H1 (cell line): ENCODE data around the gene LOXL1. TPM values are rescaled to one million over a fixed set of nuclear protein-coding genes. Genes with fewer than 3 reads are reported as not detected.

ENCODE experiments used
- EZH2 ChIP-seq: fragments of 200-600 bp; sonication (generic); IDR thresholded peaks from 2 replicates; pipeline ENCODE4 v1.7.1; 2012; ENCODE audit warnings: low read depth, mild to moderate bottlenecking, moderate library complexity, low read length, inconsistent platforms; ENCODE audit not compliant: severe bottlenecking
- JUN ChIP-seq: IDR thresholded peaks from 2 replicates; pipeline ENCODE4 v1.6.1; 2011; ENCODE audit warnings: low read depth, mild to moderate bottlenecking, improper control_type of control experiment, low read length
- polyA plus RNA-seq, 7 experiments: library from polyadenylated mRNA; depleted of rRNA in 3 of 7; stranded (reverse) in 5 of 7; unstranded in 2 of 7; fragments of >200 nt in 5 of 7; fragments of 200-250 nt in 2 of 7; gene quantifications; 1 replicate in 5 of 7; 2 replicates in 1 of 7; 4 replicates in 1 of 7; pipeline versions ENCODE4 v1.2.1 to v1.2.3, GENCODE V29; 2011 to 2013; ENCODE audit warnings: missing spikeins in 2 of 7, mixed read lengths in 2 of 7
- total RNA-seq: library from RNA; stranded (reverse); fragmentation: NEBNext Ultra II Directional; extraction: Animal tissue kit (Norgen Biotek cat#: 25700); gene quantifications from 2 replicates; pipeline ENCODE4 v1.2.1, GENCODE V29; 2021

LOXL1 gene
- total and polyA plus RNA-seq, 2 of the 8 experiments (the other 6 are each of a cell fraction or from before 2014, with no cell fraction given): 8.1 to 14.4 TPM

DNA sequence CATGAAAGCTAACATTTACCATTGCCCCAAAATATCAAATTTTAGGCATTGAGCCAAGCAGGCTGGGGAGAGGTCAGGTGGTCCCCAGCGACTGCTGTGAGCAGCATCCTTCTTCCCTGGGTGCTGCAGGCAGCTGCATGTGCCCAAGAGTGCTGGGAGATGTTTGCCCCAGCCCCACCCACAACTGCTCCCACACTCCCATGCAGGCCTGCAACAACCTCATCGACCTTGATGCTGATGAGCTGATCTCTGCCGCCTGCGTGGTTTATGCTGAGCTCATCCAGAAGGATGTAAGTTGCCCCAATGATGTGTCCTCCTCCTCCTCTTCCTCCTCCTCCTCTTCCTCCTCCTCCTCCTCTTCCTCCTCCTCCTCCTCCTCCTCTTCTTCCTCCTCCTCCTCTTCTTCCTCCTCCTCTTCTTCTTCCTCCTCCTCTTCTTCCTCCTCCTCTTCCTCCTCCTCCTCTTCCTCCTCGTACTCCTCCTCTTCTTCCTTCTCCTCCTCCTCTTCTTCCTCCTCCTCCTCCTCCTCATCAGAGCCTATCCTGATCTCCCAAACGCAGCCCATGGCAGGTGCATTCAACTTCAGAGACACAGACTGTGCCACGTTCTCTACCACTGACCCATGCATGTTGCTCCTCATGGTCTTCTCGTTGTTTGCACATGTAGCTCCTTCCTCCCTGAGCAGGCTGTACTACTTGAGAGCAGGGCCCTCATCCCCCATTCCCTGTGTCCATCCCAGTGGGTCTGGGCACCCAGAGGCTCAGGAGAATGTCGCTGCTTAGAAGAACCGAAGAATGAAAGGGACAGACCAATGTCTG, 37.8 kb upstream of the LOXL1 start (continued):
- no peak for TF ChIP-seq EZH2
- no peak for TF ChIP-seq JUN
